ENCODE measurements around the gene FGF21.

- TF ChIP-seq CTCF (IDR thresholded peaks at IDR 0.05) (no peak), POLR2A (IDR thresholded peaks at IDR 0.05) (no peak), EP300 (IDR thresholded peaks at IDR 0.05) (no peak)
Observed at GRCh38 chr19:48740164-48740972, 15.0 kb upstream of the FGF21 start, which contains the start of gene RASIP1.
